IMR-90 (cell line): Measurements from ENCODE around the gene BTBD17. TPM values are rescaled to one million over a fixed set of nuclear protein-coding genes. Genes with fewer than 3 reads are reported as not detected.

Source experiments
- ATAC-seq: fragments of 200-7000 bp; cut with Tn5 transposase; 2 replicates; pipeline ENCODE4 v1.9.1; 2020; ENCODE audit warnings: low read depth, mild to moderate bottlenecking, moderate library complexity
- BruUV-seq: library from RNA; stranded (reverse); fragments of 400-500 nt; replicated peaks from 2 replicates; lab custom pipeline; 2021; lab: Mats Ljungman, UMichigan
- CTCF ChIA-PET: fragments of 300-600 bp; formaldehyde crosslinking; extraction: SDS; loops from one replicate; lab custom pipeline; 2021; ENCODE audit warnings: antibody characterized with exemption; lab: Yijun Ruan, JAX
- POLR2A ChIA-PET: fragments of 300-600 bp; sonication (Branson Sonifier 250); formaldehyde crosslinking; loops from one replicate; lab custom pipeline; 2022; ENCODE audit warnings: antibody characterized with exemption; ENCODE audit not compliant: unreplicated experiment; lab: Charles Lee
- DNase-seq: peaks from one replicate; pipeline ENCODE4 v3.0.0; 2013
- H2AFZ ChIP-seq: replicated peaks from 2 replicates; pipeline ENCODE3; 2013; ENCODE audit warnings: low read length, mild to moderate bottlenecking; ENCODE audit not compliant: poor library complexity
- H2AK5ac ChIP-seq: 2 replicates; pipeline ENCODE4 v1.6.1; 2013; ENCODE audit warnings: low read depth, low read length, inconsistent platforms
- H2AK9ac ChIP-seq: replicated peaks from 2 replicates; pipeline ENCODE3; 2013; ENCODE audit warnings: mild to moderate bottlenecking, low read depth, low read length, moderate library complexity; ENCODE audit not compliant: poor library complexity
- H2BK120ac ChIP-seq: 2 replicates; pipeline ENCODE4 v1.6.1; 2013; ENCODE audit warnings: low read depth, low read length, inconsistent platforms
- H2BK15ac ChIP-seq: 3 replicates; pipeline ENCODE4 v1.6.1; 2013; ENCODE audit warnings: low read depth, low read length, inconsistent platforms
- H2BK20ac ChIP-seq: 2 replicates; pipeline ENCODE4 v1.6.1; 2013; ENCODE audit warnings: low read depth, mild to moderate bottlenecking, inconsistent platforms, low read length, moderate library complexity
- H2BK5ac ChIP-seq: 2 replicates; pipeline ENCODE4 v1.6.1; 2013; ENCODE audit warnings: mild to moderate bottlenecking, low read depth, low read length, inconsistent platforms; ENCODE audit not compliant: poor library complexity, severe bottlenecking
- H3K14ac ChIP-seq: replicated peaks from 2 replicates; pipeline ENCODE4 v1.6.1; 2013; ENCODE audit warnings: low read depth, low read length, inconsistent platforms
- H3K18ac ChIP-seq: 2 replicates; pipeline ENCODE4 v1.6.1; 2013; ENCODE audit warnings: low read depth, low read length, control low read depth
- H3K23ac ChIP-seq: 2 replicates; pipeline ENCODE4 v1.6.1; 2013; ENCODE audit warnings: low read depth, low read length, inconsistent platforms
- H3K27ac ChIP-seq: 2 replicates; pipeline ENCODE4 v1.5.1; 2013; ENCODE audit warnings: mild to moderate bottlenecking, control low read depth, low read length; ENCODE audit not compliant: insufficient read depth
- H3K27me3 ChIP-seq: 2 replicates; pipeline ENCODE4 v1.6.1; 2013; ENCODE audit warnings: low read length; ENCODE audit not compliant: control insufficient read depth, insufficient read depth
- H3K36me3 ChIP-seq: 2 replicates; pipeline ENCODE4 v1.6.1; 2013; ENCODE audit warnings: low read length, mixed read lengths; ENCODE audit not compliant: control insufficient read depth, insufficient read depth
- H3K4ac ChIP-seq: 2 replicates; pipeline ENCODE4 v1.6.1; 2013; ENCODE audit warnings: low read depth, low read length, inconsistent platforms
- H3K4me1 ChIP-seq: 2 replicates; pipeline ENCODE4 v1.6.1; 2013; ENCODE audit warnings: low read length, mixed read lengths; ENCODE audit not compliant: control insufficient read depth, insufficient read depth
- H3K4me2 ChIP-seq: 2 replicates; pipeline ENCODE4 v1.6.1; 2013; ENCODE audit warnings: low read depth, mild to moderate bottlenecking, control low read depth, low read length, moderate library complexity
- H3K4me3 ChIP-seq: 2 replicates; pipeline ENCODE4 v1.5.1; 2013; ENCODE audit warnings: low read depth, mild to moderate bottlenecking, control low read depth, low read length, moderate library complexity; ENCODE audit not compliant: insufficient read depth
- H3K56ac ChIP-seq: 2 replicates; pipeline ENCODE4 v1.6.1; 2013; ENCODE audit warnings: low read length, inconsistent platforms; ENCODE audit not compliant: insufficient read depth; ENCODE audit errors: extremely low read depth
- H3K79me1 ChIP-seq, 2 experiments: 2 replicates each; pipeline ENCODE4 v1.6.1; 2013; ENCODE audit warnings: low read length in 2 of 2, inconsistent platforms in 1 of 2, low read depth in 1 of 2
- H3K9ac ChIP-seq: 2 replicates; pipeline ENCODE4 v1.6.1; 2013; ENCODE audit warnings: low read depth, low read length, control low read depth
- H3K9me1 ChIP-seq: 2 replicates; pipeline ENCODE4 v1.6.1; 2013; ENCODE audit warnings: low read length, inconsistent platforms; ENCODE audit not compliant: insufficient read depth
- H3K9me3 ChIP-seq: 2 replicates; pipeline ENCODE4 v1.6.1; 2013; ENCODE audit warnings: low read length; ENCODE audit not compliant: control insufficient read depth, insufficient read depth
- H4K20me1 ChIP-seq: 2 replicates; pipeline ENCODE4 v1.6.1; 2013; ENCODE audit warnings: low read length, inconsistent platforms; ENCODE audit not compliant: insufficient read depth
- H4K5ac ChIP-seq: 2 replicates; pipeline ENCODE4 v1.6.1; 2013; ENCODE audit warnings: mild to moderate bottlenecking, low read depth, low read length, control low read depth
- H4K8ac ChIP-seq, 2 experiments: 2 replicates each; pipeline ENCODE4 v1.6.1; 2013; ENCODE audit warnings: low read depth in 2 of 2, low read length in 2 of 2, control low read depth in 1 of 2, inconsistent platforms in 1 of 2
- H4K91ac ChIP-seq: 2 replicates; pipeline ENCODE4 v1.6.1; 2013; ENCODE audit warnings: low read depth, low read length, inconsistent platforms; ENCODE audit not compliant: insufficient read depth
- CEBPB ChIP-seq: IDR thresholded peaks from 2 replicates; pipeline ENCODE4 v1.6.1; 2012; ENCODE audit warnings: low read depth, low read length, improper control_type of control experiment
- FOS ChIP-seq: fragments of 150-350 bp; IDR thresholded peaks from 2 replicates; pipeline ENCODE4 v1.6.1; 2016; ENCODE audit warnings: low read depth, low read length
- MXI1 ChIP-seq: IDR thresholded peaks from 2 replicates; pipeline ENCODE4 v1.6.1; 2012; ENCODE audit warnings: low read depth, mild to moderate bottlenecking, low read length, moderate library complexity, borderline replicate concordance
- POLR2A ChIP-seq: IDR thresholded peaks from 2 replicates; pipeline ENCODE4 v1.6.1; 2012; ENCODE audit warnings: mild to moderate bottlenecking, low read depth, low read length
- RAD21 ChIP-seq: IDR thresholded peaks from 2 replicates; pipeline ENCODE4 v1.6.1; 2012; ENCODE audit warnings: low read length, improper control_type of control experiment
- RCOR1 ChIP-seq: IDR thresholded peaks from 2 replicates; pipeline ENCODE4 v1.6.1; 2012; ENCODE audit warnings: mild to moderate bottlenecking, low read length, improper control_type of control experiment; ENCODE audit not compliant: insufficient replicate concordance
- WGBS, 2 experiments: methylation state at CpG; one replicate each; pipeline versions ENCODE4 v1.1.5 to v1.1.7; 2013; ENCODE audit warnings: missing lambda C conversion rate in 2 of 2; ENCODE audit not compliant: insufficient read length in 1 of 2; ENCODE audit errors: extremely low coverage in 2 of 2; 5-methylcytosine and 5-hydroxymethylcytosine counted together
- dilution Hi-C: fragments of 300-500 bp; cut with HindIII; formaldehyde crosslinking; loops from one replicate; pipeline ENCODE4 v1.14.3; 2018; ENCODE audit warnings: low sequenced_read_pairs; ENCODE audit not compliant: unreplicated experiment
- in situ Hi-C: fragments of 300-500 bp; cut with MboI; formaldehyde crosslinking; loops from 3 replicates; pipeline ENCODE4 v1.14.3; 2019; ENCODE audit warnings: low sequenced_read_pairs, inconsistent platforms, mixed read lengths
- intact Hi-C: fragments of 100-400 bp; cut with micrococcal nuclease; formaldehyde crosslinking; loops from 2 replicates; pipeline ENCODE4 v1.10.0; 2022
- polyA plus RNA-seq, 3 experiments: library from polyadenylated mRNA; depleted of rRNA; stranded (reverse); fragments of >200 nt; gene quantifications; 2 replicates each; pipeline ENCODE4 v1.2.3, GENCODE V29; 2012; ENCODE audit warnings: low replicate concordance in 1 of 3
- total RNA-seq: library from RNA; depleted of rRNA; stranded (reverse); fragments of >200 nt; gene quantifications from 2 replicates; pipeline ENCODE4 v1.2.3, GENCODE V29; 2012
- TF ChIP-seq, protein P1 (sequence below): fragments of 150-350 bp; IDR thresholded peaks from 2 replicates; pipeline ENCODE4 v1.6.1; 2016; ENCODE audit warnings: low read depth, mild to moderate bottlenecking, low read length, moderate library complexity, borderline replicate concordance
- TF ChIP-seq, protein P2 (sequence below): conservative IDR thresholded peaks from 2 replicates; pipeline ENCODE4 v1.5.1; 2012; ENCODE audit warnings: mild to moderate bottlenecking, low read depth, low read length, improper control_type of control experiment
- TF ChIP-seq, protein P3 (sequence below): fragments of 150-350 bp; IDR thresholded peaks from 2 replicates; pipeline ENCODE4 v1.6.1; 2017; ENCODE audit warnings: mild to moderate bottlenecking, antibody characterized with exemption, low read length, low read depth

BTBD17 gene
- total and polyA plus RNA-seq, 2 of the 4 experiments (the other 2 are of a cell fraction): not detected

DNA sequence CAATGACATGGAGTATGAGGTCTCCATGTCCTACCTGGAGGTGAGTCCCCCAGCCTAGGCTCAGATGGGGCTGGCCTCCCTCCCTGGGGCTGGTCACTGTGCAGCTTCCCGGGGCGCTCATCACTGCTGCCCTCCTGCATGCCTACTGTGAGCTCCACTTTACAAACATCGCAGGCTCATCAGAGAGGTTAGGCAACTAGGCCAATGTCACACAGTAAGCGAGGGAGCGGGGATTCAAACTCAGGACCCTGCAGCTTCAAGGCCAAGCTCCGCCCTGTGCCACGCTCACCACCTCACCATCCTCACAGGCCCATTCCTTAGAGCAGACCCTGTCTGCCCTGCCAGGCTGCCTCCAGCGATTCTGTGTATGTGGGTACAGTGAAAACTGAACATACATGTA is 18.5 kb downstream of the BTBD17 start:
- H3K9me3 ChIP-seq: no peaks in the 10 kb centered on the region
- TF ChIP-seq RCOR1: no peak
- no peak for TF ChIP-seq POLR2A
- TF ChIP-seq FOS: no peak
- TF ChIP-seq, protein P1, sequence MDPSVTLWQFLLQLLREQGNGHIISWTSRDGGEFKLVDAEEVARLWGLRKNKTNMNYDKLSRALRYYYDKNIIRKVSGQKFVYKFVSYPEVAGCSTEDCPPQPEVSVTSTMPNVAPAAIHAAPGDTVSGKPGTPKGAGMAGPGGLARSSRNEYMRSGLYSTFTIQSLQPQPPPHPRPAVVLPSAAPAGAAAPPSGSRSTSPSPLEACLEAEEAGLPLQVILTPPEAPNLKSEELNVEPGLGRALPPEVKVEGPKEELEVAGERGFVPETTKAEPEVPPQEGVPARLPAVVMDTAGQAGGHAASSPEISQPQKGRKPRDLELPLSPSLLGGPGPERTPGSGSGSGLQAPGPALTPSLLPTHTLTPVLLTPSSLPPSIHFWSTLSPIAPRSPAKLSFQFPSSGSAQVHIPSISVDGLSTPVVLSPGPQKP: no peak
- TF ChIP-seq, protein P2, sequence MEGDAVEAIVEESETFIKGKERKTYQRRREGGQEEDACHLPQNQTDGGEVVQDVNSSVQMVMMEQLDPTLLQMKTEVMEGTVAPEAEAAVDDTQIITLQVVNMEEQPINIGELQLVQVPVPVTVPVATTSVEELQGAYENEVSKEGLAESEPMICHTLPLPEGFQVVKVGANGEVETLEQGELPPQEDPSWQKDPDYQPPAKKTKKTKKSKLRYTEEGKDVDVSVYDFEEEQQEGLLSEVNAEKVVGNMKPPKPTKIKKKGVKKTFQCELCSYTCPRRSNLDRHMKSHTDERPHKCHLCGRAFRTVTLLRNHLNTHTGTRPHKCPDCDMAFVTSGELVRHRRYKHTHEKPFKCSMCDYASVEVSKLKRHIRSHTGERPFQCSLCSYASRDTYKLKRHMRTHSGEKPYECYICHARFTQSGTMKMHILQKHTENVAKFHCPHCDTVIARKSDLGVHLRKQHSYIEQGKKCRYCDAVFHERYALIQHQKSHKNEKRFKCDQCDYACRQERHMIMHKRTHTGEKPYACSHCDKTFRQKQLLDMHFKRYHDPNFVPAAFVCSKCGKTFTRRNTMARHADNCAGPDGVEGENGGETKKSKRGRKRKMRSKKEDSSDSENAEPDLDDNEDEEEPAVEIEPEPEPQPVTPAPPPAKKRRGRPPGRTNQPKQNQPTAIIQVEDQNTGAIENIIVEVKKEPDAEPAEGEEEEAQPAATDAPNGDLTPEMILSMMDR: no peak
- TF ChIP-seq MXI1: no peak
- TF ChIP-seq, protein P3, sequence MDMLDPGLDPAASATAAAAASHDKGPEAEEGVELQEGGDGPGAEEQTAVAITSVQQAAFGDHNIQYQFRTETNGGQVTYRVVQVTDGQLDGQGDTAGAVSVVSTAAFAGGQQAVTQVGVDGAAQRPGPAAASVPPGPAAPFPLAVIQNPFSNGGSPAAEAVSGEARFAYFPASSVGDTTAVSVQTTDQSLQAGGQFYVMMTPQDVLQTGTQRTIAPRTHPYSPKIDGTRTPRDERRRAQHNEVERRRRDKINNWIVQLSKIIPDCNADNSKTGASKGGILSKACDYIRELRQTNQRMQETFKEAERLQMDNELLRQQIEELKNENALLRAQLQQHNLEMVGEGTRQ: no peak
- no peak for TF ChIP-seq RAD21
- no peak for TF ChIP-seq CEBPB
- no peak overlapping the region for H3K14ac ChIP-seq
- ChIA-PET CTCF (no interaction called here), POLR2A (no interaction called here)
- BruUV-seq: no TSS peak
- H3K56ac ChIP-seq: no peak overlapping the region
- H3K4ac ChIP-seq: no peak overlapping the region
- no peak overlapping the region for H3K27ac ChIP-seq
- no peaks in the 10 kb centered on the region for H3K9me1 ChIP-seq
- no peak overlapping the region for H2BK5ac ChIP-seq
- no peak overlapping the region for H2BK20ac ChIP-seq
- no peaks in the 10 kb centered on the region for H3K79me1 ChIP-seq
- H2BK120ac ChIP-seq: no peak overlapping the region
- no peak overlapping the region for H3K23ac ChIP-seq
- no peak overlapping the region for H2AK5ac ChIP-seq
- H3K18ac ChIP-seq: no peak overlapping the region
- H4K8ac ChIP-seq: no peak overlapping the region
- H3K4me1 ChIP-seq: no peaks in the 10 kb centered on the region
- H4K91ac ChIP-seq: no peak overlapping the region
- in situ Hi-C loops: no loop called here
- no peak for ATAC-seq
- no peaks in the 10 kb centered on the region for H3K36me3 ChIP-seq
- no peak overlapping the region for H2AFZ ChIP-seq
- peak overlapping the region; percentile 24 for H2AK9ac ChIP-seq
- intact Hi-C loops: no loop called here
- no peaks in the 10 kb centered on the region; the same call in 1 of the 2 replicates for H3K27me3 ChIP-seq
- 74% methylated on average over 3 of the region's 8 CpGs; no CpG with 5 or more reads in 1 of the 2 experiments for WGBS, 2 experiments
- no peak overlapping the region for H3K4me3 ChIP-seq
- H4K5ac ChIP-seq: no peak overlapping the region
- H3K4me2 ChIP-seq: no peak overlapping the region
- DNase-seq: no peak
- dilution Hi-C loops: no loop called here
- no peak overlapping the region for H3K9ac ChIP-seq
- no peaks in the 10 kb centered on the region for H4K20me1 ChIP-seq
- H2BK15ac ChIP-seq: no peak overlapping the region
